Glomerular visceral epithelial cell (primary cell): ENCODE measurements around the gene LGALS9.

Experiments
- DNase-seq: peaks from one replicate; pipeline ENCODE4 v3.0.0-alpha.2; 2016; ENCODE audit errors: extremely low spot score

LGALS9 gene

DNA sequence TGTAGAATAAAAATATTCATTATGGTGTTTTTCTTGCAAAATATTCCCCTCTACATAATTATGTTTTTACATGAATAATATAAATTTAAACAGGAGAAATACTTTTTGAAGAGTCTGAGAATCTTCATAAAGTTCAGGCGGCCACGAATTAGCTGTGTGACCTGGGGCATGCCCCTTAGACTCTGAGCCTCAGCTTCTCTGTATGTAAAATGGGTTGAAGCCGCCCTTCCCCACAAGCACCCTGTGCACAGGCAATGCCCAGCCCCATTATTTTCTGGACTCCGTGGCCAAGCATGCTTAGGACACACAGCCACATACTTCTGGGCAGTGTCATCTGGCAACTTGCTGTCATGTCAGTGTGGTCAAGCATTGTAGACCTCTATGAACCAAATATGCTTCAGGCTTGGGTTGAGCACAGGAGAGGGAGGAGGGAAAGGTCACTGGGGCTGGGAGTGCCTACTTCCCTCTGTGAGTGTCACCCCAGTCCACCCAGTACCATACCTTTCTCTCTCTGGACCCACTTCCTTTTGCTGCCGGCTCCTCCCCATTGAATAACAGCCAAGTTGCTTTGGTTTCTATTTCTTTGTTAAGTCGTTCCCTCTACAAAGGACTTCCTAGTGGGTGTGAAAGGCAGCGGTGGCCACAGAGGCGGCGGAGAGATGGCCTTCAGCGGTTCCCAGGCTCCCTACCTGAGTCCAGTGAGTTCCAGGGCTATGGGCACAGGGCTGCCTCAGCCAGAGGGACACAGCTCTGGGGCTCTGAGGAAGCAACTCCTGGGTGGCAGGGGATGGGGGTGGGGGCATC, at the start of gene LGALS9:
TSS of gene LGALS9 (plus strand) at position 582 of the 804 bp plus-strand sequence. CDS start at position 660, 78 bp downstream.
- peak; percentile 24 for DNase-seq

DNA sequence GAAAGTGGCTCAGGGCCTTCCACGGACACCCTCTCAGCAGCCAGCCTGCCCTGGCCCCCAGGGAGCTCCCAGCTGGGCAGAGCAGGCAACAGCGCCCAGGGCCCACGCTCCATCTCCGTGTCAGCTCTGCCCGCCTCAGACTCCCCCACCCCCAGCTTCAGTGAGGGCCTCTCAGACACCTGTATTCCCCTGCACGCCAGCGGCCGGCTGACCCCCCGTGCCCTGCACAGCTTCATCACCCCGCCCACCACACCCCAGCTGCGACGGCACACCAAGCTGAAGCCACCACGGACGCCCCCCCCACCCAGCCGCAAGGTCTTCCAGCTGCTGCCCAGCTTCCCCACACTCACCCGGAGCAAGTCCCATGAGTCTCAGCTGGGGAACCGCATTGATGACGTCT, 48.3 kb upstream of the LGALS9 start:
- no peak for DNase-seq

DNA sequence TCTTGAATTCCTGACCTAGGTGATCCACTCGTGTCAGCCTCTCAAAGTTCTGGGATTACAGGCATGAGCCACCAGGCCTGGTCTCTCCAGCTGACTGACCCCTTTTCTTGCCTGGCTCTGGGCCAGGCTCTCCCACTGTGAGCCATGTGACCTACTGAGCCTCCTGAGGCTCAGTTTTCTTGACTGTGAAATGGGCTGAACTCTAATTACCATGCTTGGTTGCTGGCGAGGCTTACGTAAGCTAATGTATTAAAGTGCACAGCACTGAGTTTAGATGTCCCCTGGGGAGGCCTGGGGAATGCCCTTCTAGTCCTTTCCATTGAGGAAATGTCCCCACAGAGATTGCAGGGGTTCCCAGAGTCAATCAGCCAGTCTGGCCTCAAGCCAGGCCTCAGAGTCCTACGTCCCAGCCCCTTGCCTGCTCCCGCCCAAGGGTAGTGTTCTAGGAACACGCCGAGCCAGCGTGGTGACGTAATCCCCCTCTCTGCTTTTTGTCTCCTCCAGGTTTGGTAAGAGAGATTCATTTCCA, 45.8 kb upstream of the LGALS9 start:
- DNase-seq = no peak

- DNase-seq = no peak
Observed at GRCh38 chr17:27585792-27586191, 45.2 kb upstream of the LGALS9 start.

GRCh38 chr17:27586203-27586721, 44.7 kb upstream of the LGALS9 start:
- DNase-seq = peak; percentile 61

- no peak for DNase-seq
Observed at GRCh38 chr17:27588354-27588753, 42.6 kb upstream of the LGALS9 start.

GRCh38 chr17:27590864-27591263, 40.1 kb upstream of the LGALS9 start:
- DNase-seq = no peak

GRCh38 chr17:27591986-27592385, 39.0 kb upstream of the LGALS9 start:
- no peak for DNase-seq

- DNase-seq = no peak
Observed at GRCh38 chr17:27593232-27593856, 37.6 kb upstream of the LGALS9 start.

- DNase-seq = no peak
Observed at GRCh38 chr17:27593857-27594255, 37.1 kb upstream of the LGALS9 start.

- no peak for DNase-seq
Observed at GRCh38 chr17:27595208-27595607, 35.8 kb upstream of the LGALS9 start.

DNA sequence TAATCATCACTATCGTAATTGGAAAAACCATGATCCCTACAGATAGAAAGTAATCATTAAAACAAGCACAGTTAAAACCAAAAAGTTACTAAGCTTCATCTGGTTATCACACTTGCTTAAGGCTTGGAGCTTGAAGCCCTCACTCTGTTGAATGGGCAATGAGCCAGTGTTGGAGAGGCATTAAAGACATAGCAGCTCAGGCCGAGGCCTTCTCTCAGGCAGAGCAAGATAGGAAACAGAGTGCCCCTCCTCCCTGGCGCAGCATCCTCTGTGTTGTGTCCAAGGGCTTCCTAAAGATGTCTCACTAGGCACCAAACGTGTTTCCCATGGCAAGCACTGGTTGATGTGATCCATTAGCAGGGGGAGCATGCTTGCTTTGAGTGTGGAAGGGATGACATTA, 34.9 kb upstream of the LGALS9 start:
- no peak for DNase-seq

DNA sequence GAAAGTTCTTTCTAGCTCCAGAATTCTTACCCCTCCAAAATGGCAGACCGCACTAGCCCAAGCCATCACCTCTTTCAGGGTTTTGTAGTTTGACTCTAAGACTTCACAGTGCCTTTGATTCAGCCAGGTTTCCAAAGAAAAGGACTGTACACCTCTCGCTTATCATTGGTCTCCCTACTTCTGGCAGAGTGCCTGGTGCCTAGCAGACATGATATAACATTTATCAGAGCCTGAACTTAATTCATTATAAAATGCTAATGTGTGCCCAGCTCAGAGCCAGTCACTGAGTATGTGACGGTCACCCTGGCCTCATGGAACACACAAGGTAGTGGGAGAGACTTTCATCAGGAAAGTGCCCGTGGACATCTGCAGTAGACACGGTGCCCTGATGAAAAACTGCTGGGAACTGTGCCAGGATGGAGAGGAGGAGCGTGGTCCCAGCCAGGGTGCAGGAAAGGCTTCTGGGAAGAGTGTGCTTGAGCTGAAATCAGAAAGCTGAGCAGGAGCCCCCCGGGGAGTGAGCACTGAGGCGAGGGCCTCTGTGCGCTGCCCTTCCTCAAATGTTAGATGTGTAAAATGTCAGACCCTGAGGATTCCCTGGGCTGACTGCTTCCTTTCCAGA, 34.3 kb upstream of the LGALS9 start:
- no peak for DNase-seq

- DNase-seq = no peak
Observed at GRCh38 chr17:27597188-27597580, 33.8 kb upstream of the LGALS9 start.

DNA sequence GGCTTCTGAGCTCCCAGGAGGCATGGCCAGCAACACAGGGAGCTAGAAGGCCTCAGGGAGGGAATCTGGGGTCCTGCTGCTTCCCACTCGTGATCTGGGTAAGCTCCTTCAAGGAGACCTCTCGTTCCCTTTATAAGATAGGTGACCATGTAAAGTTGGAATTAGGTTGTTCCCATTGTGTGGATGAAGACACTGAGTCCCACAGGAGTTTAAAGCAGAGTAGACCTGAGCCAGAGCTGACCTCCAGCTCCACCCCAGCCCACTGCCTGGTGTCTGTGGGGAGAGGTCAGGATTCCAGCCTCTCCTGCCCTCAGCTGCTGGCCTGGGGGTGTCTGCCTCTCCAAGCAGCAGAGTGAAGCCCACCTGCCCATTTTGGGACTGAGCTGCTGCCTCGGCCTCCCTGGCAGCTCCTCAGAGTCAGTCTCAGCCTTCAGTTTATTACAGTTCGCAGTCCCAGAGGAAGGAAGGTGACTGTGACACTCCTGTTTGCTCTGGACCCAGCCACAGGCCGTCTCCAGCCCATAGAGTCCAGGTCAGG, 33.1 kb upstream of the LGALS9 start:
- DNase-seq = no peak

GRCh38 chr17:27598337-27599050, 32.5 kb upstream of the LGALS9 start:
- no peak for DNase-seq

GRCh38 chr17:27600471-27600870, 30.5 kb upstream of the LGALS9 start:
- DNase-seq = peak; percentile 61

GRCh38 chr17:27601069-27601974, 29.7 kb upstream of the LGALS9 start:
- DNase-seq = peak; percentile 76

GRCh38 chr17:27601975-27602302, 29.0 kb upstream of the LGALS9 start:
- DNase-seq = no peak

DNA sequence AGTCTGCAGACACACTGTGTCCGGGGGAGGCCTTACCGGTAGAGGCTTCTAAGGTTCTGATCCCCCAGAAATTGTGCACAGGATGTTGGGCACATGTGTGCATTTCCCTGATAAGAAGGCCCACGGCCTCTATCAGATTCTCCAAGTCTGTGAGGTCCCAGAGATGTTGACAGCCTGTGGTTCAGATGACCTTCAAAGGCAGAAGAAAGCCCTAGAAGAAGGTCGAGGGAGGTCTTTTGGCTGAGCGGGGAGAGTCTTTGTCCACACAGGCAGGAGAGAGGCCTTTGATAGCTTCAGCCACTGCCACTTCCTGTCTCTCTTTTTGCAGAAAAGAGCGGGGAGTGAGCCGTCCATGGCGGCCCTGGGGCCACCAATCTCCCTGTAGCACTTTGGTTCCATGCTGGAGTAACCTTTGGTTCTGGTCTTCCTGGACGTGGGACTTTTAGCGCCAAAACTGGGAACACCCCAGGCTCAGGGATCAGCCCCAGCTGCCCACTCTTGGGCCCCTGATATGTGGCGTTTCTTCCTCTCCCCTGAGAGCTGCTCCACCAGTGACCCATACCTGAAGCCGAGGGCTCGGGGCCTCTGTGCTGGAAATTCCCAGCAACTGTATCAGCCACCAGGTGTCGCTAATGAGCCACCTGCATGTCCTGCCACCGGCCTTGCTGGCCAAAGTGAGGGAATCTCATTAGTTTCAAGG, 28.1 kb upstream of the LGALS9 start:
- DNase-seq = peak; percentile 76
